ENCODE measurements around the gene EML4.

GRCh38 chr2:42228101-42228500 lies 58.9 kb downstream of the EML4 start:
- TF ChIP-seq POLR2AphosphoS5 (IDR thresholded peaks at IDR 0.05; ENCODE audit: low read depth), result no peak
- no peak for TF ChIP-seq CTCF (IDR thresholded peaks at IDR 0.05; ENCODE audit: insufficient read depth, low read length)
- no peak for TF ChIP-seq REST (IDR thresholded peaks at IDR 0.05; ENCODE audit: insufficient replicate concordance, low read depth)
- TF ChIP-seq GABPA (IDR thresholded peaks at IDR 0.05; ENCODE audit: low read depth), result no peak
